GM12873 (cell line): ENCODE results near the gene BIRC3.

ENCODE experiments used
- CTCF ChIP-seq: IDR thresholded peaks from 2 replicates; pipeline ENCODE4 v1.5.1; 2012; ENCODE audit warnings: low read depth, mild to moderate bottlenecking, moderate library complexity, low read length, control low read depth; ENCODE audit not compliant: insufficient read depth; ENCODE audit errors: missing control alignments

Gene BIRC3

GRCh38 chr11:102319544-102319943, 2.3 kb downstream of the BIRC3 start:
- no peak for TF ChIP-seq CTCF

GRCh38 chr11:102320188-102320587, 2.9 kb downstream of the BIRC3 start:
- TF ChIP-seq CTCF, result no peak

- TF ChIP-seq CTCF, result no peak
Observed at GRCh38 chr11:102320679-102321078, 3.4 kb downstream of the BIRC3 start.

GRCh38 chr11:102322560-102322959, 5.3 kb downstream of the BIRC3 start:
- no peak for TF ChIP-seq CTCF

- no peak for TF ChIP-seq CTCF
Observed at GRCh38 chr11:102323542-102324251, 6.4 kb downstream of the BIRC3 start.

- no peak for TF ChIP-seq CTCF
Observed at GRCh38 chr11:102325088-102325487, 7.8 kb downstream of the BIRC3 start.

- TF ChIP-seq CTCF, result no peak
Observed at GRCh38 chr11:102328748-102329147, 11.5 kb downstream of the BIRC3 start.
